ENCODE results near the gene URM1.
A peak's percentile ranks its signal among the peaks of the same experiment; 100 is the strongest.

The URM1 gene

GRCh38 chr9:128349125-128349524 is 22.0 kb upstream of the URM1 start:
- DNase-seq (ENCODE audit: low spot score), result no peak

DNA sequence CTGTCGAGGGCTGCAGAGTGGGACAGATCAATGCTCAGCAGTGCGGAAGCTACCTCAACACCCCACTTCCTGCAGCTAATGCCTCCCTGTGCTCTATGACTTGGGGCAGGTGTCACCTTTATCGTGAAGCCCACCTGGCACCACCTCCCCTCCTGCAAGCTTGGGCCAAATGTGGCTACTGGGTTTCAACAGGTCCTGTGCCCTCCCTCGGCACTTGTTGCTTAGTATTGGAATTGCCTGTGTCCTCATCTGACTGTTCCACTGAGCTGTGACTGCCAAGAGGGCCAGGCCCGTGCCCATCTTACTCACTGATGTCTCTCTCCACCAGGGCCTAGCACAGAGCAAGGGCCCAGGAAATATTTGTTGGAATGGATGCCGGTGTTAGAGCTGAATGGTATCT is 21.4 kb upstream of the URM1 start:
- no peak for DNase-seq (ENCODE audit: low spot score)

DNA sequence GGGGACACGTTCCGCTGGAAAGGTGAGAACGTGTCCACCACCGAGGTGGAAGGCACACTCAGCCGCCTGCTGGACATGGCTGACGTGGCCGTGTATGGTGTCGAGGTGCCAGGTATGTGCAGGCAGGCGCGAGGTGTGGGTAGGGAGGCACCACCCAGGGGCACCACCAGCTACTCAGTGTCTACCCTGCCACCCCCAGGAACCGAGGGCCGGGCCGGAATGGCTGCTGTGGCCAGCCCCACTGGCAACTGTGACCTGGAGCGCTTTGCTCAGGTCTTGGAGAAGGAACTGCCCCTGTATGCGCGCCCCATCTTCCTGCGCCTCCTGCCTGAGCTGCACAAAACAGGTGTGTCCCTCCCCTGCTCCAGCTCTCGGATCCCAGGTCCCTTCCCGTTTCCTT is 15.7 kb upstream of the URM1 start:
- DNase-seq (ENCODE audit: low spot score), result no peak

- DNase-seq (ENCODE audit: low spot score), result no peak
These were observed 13.1 kb upstream of the URM1 start for GRCh38 chr9:128358090-128358489.

DNA sequence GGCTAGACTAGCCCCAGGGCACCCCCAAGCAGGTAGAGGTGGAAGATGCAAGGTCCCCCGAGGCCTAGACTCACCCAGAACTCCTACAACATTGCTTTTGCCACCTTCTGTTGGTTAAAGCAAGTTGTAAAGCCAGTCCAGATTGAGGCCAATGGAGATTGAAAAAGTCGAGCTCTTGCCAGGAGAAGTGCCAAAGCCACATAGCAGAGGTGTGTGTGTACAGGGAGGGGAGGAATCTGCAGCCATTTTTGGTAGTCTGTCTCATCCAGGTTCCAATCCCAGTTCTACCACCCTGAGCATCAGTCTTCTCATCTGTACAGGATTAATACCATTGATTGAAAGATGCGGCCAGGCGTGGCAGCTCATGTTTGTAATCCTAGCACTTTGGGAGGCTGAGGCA is 12.3 kb upstream of the URM1 start:
- DNase-seq (ENCODE audit: low spot score), result no peak

DNA sequence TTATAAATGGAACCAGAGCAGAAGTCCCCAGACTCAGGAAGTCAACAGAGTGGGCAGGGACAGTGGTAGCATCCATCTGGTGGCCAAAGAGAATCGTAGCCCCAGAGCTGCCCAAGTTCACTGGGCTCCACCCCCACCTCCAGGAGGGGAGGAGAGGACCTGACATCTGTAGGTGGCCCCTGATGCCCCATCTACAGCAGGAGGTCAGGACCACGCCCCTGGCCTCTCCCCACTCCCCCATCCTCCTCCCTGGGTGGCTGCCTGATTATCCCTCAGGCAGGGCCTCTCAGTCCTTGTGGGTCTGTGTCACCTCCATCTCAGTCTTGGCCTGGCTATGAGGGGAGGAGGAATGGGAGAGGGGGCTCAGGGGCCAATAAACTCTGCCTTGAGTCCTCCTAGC is 10.3 kb upstream of the URM1 start:
- no peak for DNase-seq (ENCODE audit: low spot score)

DNA sequence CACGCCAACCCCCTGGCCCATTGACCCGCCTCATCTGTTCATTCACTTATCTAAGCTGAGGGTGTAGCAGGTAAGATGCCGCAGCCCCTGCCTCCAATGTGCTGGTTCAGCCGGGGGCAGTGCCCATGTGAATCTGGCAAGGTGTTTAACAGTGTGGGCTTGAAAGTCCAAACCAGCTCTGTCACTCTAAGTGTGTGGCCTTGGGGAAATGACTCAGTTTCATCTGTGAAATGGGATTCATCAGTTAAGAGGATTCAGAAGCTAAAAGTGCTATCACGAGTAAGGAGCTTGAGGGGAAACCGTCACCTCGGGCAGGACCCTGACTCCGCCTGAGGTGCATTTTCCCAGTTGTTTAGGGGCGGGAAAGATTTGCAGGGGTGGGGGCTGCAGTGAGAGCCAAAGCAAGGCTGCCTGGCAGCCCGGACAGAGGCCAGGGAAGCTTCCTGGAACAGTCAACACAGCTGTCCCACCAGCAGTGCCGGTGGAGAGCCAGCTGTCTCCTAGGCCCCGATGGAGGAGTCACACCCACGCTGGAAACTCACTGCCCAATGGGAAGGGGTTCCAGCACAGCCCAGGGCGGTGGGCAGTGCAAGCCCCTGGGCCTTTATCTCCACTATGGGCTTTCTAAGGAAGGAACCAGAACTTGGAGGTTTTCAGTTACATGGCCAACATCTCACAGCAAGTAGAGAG is 9.7 kb upstream of the URM1 start:
- no peak for DNase-seq (ENCODE audit: low spot score)

- peak; percentile 89 for DNase-seq (ENCODE audit: low spot score)
These were observed 9.1 kb upstream of the URM1 start for GRCh38 chr9:128361986-128362646.

DNA sequence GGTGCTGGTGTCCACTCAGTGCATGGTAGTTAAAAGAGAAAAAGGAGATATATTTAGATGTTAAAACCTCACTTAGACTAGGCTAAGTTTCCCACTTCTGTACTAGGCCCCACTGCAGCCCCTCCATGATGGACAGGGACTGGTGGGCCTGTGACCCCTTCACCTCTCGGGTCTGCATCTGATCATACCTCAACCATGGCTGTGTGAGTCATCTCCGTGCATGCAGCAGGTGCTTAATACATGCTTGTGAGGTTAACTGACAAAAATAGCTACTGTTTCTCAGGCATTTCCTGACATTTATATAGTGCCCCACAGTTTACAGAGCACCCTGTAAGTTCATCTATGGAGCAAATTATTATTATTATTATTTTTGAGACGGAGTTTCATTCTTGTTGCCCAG is 8.4 kb upstream of the URM1 start:
- no peak for DNase-seq (ENCODE audit: low spot score)

DNA sequence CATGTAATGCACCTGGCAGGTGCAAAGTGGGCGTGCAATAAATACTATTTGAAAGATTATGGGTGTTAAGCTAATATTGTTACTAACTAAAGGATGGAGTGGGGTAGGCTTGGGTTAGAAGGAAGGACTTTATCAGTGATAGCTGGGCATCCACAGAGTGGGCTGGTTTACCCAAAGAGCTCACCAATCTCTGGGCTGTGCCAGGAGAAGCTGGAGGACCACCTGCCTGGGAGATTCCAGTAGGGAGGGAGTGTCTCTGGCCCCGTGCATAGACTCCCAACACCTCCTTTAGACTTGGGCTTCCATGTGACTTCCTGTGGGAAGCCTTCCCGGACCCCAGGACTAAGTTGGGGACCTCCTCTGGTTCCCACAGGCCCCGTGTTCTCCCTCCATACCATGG is 5.6 kb upstream of the URM1 start:
- no peak for DNase-seq (ENCODE audit: low spot score)

GRCh38 chr9:128369024-128369706 is 2.0 kb upstream of the URM1 start:
- no peak for DNase-seq (ENCODE audit: low spot score)

GRCh38 chr9:128370367-128370751 is 815 bp upstream of the URM1 start:
- DNase-seq (ENCODE audit: low spot score), result no peak

- DNase-seq (ENCODE audit: low spot score), result no peak
These were observed 500 bp downstream of the URM1 start for GRCh38 chr9:128371630-128372117.

DNA sequence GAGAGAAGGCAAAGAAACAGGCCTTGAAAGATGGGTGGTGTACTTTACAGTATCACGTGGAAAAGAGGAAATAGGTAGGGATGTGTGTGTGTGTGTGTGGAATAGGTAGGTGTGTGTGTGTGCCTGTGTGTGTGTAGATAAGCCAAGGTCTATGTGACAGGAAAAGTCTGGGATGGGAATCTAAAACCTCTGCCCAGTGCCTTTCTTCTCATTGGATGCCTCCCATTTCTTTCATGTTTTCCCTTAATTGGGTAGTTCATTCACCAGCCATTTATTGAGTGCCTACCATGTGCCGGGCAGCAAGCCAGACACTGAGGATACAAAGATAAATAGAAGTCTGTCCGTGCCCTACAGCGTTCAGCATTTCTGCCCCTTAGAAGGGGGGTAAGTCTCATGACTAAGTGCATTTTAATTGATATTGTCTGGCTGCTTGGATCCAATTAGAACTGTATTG is 1.0 kb downstream of the URM1 start:
- no peak for DNase-seq (ENCODE audit: low spot score)

DNA sequence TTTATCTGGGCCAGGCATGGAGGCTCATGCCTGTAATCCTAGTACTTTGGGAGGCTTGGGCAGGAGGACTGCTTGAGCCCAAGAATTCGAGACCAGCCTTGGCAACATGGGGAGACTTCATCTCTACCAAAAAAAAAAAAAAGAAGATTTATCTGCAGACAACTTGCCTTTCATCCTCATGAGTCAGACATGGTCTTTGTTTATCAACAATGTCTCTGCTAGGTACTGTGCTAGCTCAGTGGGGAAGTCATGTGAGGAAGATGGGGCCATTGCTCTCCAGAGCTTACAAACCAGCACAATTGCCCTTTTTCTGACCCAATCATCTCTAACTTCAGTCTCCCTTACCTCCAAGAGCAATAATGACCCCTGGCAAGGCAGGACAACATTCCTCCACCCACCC is 1.6 kb downstream of the URM1 start:
- DNase-seq (ENCODE audit: low spot score), result no peak

- no peak for DNase-seq (ENCODE audit: low spot score)
These were observed 3.1 kb downstream of the URM1 start for GRCh38 chr9:128374221-128374675.

DNA sequence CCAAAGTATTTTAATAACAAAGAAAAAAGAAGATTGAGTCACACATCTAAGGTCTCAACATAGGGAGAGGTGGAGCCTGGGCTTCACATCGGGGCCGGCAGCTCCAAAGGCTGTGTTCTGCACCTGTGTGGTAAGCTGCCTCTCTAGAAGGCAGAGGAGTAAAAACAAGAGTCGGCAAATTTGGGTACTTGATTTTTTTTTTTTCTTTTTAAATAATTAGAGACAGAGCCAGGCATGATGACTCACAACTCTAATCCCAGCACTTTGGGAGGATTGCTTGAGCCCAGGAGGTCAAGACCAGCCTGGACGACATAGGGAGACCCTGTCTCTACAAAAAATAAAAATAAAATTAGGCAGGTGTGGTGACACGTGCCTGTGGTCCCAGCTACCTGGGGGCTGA is 4.7 kb downstream of the URM1 start:
- DNase-seq (ENCODE audit: low spot score), result no peak

DNA sequence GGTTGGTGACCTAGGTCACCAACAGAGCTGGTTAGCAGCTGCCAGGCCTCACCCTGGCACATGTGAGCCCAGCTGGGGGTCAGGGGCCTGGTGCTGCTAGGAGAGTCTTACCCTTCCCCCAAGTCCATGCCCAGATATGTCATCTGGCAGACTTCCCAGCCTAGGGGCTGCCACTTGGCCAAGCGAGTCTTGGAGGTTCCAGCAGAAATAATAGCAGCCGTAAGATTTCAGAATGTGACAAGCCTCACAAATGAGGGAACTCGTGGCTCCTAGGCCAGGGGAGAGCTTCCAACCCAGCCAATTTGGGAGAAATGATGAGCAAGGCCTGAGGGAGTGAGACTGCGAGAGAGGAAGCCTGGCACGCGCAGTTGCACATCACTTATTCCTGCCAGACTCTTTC is 11.1 kb downstream of the URM1 start:
- no peak for DNase-seq (ENCODE audit: low spot score)

DNA sequence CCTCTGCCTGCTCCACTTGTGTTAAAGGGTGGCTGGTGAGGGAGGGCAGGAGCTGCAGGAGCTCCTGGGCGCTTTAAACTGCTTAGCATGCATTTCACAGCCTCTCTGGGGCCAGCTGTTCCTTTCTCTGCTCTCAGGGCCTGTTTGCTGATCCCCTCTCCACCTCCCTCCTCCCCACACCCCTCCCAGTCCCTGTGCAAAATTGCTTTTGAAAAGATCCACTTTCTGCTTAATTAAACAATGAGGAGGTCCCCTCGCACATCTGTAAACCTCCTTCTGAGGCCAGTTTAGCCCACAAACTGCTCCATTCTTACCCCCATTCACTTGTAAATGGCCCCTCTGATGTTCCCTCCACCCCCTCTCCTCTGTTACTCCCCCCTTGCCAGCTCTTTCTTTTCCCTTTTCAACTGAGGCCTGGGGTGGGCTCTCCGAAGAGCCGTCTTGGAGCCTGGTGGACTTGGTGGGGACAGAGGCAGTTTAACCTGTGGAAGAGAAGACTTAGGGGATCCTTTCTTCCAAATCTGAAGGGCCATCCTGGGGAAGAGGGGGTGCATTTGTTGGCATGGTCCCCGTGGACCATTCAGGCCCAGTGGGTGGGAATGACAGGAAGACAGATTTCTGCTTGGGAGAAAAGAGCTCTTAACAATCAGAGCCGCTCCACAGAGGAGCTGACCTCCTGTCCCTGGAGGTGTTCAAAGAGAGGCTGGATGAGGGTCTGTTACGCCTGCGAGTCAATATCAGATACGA is 12.0 kb downstream of the URM1 start:
- peak; percentile 75 for DNase-seq (ENCODE audit: low spot score)

GRCh38 chr9:128383791-128384190 is 12.6 kb downstream of the URM1 start:
- DNase-seq (ENCODE audit: low spot score), result peak; percentile 69

DNA sequence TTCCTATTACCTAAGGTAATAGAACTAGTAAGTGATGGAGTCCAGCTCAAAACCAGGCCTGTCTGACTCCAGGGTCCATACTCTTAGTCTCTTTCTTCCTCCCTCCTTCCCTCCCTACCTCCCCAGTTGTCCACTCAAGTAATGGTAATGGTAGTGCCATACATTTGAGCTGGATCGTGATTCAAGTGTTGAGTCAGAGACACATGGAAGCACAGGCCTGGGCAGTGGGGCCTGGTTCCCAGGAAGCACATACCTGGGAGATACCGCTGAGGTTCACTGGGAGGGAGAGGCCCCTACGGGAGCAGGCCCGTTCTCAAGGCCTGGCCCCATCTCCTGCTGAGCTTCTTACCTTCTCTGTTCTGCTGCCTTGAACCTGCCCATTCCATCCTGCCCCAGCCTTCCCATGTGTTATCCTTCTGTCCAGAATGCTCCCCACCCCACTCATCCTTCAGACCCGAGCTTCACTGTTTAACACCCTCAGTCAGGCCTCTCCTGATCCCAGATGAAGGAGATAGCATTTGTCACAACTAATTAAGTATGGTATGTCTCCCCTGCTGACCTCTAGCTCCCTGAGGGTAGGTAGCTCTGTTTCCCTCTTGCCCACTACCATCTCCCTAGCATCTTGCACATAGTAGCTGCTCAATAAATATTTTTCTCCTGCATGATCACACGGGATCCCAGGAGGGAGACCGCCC is 13.8 kb downstream of the URM1 start:
- no peak for DNase-seq (ENCODE audit: low spot score)
